CD4-positive, alpha-beta T cell treated with Interleukin-15 for 4 hours (primary cell): ENCODE data around the gene ALK.

Experiments used
- DNase-seq: peaks from one replicate; pipeline ENCODE4 v3.0.0-alpha.2; 2020; ENCODE audit warnings: low spot score

Gene ALK

DNA sequence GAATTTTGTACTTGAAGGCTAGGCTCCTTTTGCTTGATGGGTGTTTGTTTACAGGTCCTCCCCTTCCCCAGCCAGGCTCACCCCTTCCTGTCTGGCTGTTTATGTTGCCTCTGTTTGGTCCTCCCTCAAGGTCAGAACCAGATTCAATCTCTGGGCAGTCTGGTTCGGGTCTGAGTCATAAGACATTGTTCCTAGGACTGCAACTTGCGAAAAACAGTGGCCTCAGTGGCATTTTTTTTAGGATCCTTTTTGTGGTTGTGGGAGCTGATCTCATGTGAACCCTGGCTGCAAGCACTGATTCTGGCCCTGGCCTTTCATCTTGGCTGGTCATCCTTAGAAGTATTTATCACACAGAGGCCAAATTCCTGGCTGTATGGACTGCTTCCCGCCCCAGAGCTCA, 435.8 kb downstream of the ALK start:
- DNase-seq, result no peak

DNA sequence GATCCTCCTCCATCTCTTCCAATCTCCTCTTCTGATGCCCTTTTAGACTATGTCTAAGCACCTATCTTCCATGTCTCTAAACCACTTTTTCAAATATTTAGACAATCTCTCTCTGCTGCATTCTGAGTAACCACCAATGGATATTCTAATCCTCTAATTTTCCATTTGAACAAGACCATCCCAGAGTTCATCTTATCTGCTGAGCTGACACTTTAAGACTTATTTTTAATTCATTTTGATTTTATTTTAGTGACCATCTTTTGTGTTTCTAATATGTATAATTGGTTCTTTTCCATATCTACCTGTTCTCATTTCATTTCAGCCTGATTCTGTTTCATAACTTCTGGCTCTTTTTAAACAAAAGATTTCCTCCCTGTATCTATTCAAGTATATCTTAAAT, 436.3 kb downstream of the ALK start:
- no peak for DNase-seq

DNA sequence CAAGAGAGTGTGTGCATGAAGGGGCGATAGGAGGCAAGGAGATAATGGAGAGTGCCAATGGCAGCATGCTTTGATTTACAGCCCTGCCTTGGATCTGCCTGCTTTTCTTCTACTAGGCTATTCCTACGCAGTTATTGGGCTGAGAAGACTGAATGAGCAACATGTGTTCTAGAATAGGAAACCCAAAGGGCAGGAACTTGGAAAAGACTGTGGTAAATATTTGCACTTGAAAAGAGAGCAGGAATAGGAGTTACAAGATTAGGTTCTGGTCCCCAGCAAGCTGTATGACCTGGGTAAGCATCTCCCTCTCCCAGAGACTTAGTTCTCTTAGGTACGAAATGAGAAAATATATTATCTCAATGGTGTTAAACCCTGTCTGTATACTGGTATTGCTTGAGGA, 438.5 kb downstream of the ALK start:
- no peak for DNase-seq

DNA sequence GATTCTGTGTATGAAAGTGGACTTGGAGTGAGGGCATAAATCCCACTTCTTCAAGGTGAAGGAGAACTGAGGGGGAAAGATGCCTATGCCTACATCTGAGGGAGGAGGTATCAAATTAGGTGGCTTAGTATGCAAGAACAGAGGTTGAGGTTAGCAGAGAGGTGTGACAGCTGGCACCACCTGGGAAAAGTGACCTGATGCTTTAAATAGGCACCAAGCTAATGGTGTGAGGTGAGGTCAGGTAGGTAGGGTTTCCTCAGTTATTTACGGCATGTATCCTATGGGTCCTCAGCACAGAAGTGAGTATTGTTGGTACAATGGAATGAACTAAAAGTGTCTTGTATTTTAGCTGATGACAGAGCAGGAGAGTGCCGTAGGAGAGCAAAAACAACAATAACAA, 439.0 kb downstream of the ALK start:
- no peak for DNase-seq

DNA sequence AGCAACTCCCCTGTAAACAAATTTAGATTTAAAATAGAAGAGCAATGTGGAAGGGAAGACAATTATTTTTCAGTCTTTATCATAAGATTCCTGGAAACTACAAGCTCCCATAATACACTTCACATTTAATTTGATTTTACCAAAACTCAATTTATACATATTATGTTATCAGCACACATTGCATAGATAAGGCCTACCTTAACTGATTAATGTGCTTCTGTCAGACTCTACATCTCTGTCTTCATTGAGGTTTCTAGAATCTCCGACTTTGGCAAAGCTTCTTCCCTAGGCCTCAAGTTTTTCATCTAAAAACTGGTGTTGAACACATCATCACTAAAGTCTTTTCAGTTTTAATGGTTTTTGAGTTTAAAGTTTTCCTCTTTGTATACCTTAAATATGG, 440.1 kb downstream of the ALK start:
- DNase-seq, result no peak

DNA sequence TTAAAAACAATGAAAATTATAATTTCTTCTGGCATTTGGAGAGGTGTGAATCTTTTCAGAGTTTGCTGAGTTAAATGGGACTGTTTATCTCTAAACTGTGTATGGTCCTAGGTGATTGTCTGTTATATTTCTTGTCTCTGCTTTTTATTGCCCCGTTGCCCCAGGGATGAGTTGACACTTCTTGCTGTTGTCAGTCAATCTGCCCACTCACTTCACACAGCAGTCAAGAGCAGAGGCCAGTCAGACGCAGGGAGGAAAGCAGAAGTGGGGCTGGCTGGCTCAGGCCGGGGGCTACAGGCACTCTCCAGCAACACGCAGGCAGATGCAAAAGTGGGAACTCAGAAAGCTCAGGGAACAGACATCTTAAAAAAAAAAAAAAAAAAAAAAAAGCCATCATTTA, 441.0 kb downstream of the ALK start:
- DNase-seq, result no peak

DNA sequence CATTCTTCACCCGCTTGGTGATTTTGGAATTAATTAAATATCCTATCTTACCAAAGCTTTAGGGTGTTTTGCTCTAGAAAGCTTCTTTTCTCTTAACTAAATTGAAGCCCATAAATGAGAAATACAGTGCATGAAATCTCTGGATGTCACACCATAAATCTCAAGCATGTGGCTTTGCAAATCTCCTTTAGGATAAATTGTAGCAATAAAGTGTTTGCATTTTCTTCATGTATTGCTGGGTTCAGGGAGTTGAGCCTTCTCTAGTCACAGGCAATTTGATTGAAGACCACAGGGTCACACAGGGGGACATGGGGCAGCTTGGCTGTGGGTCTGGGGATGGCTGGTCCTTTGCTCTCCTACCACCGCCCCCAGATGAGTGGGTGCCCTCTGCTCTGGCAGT, 442.0 kb downstream of the ALK start:
- DNase-seq, result no peak

DNA sequence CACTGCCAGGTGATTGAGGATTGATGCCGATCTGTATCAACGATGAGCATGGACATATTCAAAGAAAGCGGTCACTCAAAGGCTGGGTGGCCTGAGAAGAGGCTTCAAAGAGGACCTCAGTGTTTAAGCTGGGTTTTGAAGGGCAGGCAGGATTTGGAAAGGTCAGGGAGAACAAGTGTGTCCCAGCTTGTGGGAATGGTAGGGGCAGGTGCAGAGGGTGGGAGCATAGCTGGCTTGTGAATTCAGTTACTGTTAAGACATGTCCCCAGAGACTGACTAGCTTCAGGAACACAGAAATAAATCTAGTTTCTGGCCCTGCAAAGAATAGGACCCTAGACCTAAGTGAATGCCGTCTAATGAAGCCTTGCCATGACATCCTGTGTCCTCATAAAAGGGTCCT, 442.7 kb downstream of the ALK start:
- no peak for DNase-seq

DNA sequence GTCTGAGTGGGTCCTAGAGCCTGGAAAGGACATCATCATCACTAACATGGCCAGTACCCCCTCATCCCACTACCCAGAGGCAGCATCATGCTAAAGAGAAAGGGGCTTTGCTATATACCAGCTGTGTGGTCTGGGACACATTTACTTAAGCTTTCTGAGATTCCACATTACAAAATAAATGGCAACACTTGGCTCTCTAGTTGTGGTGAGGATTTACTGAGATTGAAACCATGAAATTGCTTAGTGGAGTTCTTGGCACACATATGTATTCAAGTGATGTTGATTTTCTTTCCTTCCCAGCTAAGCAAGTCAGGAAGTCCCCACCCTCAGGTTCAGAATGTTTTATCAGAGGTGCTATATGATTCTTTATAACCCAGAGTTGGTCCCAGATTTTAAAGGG, 444.2 kb downstream of the ALK start:
- no peak for DNase-seq

DNA sequence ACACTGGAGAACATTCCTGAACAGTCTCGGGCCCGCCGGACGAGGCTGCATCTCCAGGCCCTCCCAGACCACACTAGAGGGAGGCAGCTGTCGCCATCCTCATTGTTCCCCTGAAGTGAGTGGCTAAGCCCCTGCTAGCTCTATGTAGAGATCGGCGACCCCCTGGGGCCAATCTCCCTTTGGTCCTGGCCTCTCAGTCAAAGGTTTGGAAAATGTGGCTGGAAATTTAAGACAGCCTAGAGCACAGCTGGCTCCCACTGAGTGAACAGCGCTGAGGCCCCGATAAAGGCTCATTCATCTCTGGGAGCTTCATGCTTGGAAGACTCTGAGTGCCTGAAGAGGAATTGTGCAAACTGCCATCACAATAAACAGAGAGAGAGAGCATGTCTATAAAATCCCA, 445.9 kb downstream of the ALK start:
- DNase-seq, result no peak

DNA sequence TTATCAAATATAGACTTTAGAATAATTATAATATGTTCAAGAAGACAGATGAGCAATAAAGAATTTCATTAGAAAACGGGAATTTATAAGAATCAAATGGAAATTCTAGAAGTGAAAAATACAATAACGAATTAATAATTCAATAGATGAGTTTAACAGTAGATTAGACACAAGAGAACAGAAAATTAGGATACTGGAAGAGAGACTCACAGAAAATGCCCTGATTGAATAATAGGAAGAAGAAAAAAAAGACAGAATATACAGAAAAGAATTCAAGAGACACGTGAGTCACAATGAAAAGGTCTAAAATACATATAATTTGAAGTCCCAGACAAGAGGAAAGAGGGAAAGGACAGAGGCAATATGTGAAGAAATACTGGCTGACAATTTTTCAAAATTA, 451.4 kb downstream of the ALK start:
- DNase-seq, result no peak

DNA sequence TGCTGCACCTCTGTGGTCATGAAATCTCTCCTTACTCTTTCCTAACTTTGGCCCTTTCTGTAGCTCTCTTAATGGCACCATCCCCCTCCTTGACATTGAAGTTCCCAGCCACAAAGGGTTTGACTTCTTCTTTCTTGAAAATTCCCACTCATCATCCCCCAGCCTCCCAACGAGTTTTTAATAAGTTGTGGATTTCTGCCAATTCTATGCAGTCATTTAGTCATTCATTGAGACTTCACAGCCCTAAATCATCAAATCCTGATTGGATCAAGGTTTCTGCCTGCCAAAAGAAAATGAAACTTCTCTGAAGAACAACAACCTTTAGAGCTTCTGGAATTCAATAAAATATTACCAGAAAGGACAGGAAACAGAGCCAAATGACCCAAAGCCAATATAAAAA, 451.9 kb downstream of the ALK start:
- DNase-seq, result no peak

DNA sequence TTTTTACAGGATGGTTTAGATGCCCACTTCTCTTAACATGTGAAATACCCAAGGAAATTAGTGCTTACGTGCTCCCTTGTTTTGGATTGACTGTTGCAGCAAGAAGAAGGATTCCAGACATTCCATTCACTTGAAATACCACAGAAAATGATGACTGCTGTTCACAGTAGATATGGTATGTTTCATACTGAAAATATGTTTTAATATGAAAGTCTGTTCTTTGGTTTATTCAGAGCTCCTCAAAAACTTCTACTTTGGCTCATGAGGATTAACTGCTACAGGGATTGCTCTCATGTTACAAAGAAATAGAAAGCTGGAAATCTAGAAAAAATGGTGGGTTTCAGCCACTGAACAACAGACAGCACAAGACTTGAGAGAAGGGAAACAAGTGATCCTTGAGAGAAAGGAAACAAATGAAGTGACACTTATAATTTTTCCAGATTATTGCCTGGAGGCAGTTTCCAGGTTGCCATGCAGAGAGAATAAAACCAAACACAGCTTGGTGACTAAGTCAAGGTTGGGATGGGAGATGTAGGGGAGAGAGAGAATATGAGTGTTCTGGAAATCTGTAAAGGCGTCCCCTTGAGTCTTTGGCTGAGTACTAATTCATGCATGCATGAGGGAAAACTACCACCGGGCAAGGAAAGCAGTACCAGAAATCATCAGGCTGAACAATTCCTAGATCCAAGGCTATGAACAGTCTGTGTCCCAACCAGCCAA, 458.0 kb downstream of the ALK start:
- DNase-seq, result no peak

DNA sequence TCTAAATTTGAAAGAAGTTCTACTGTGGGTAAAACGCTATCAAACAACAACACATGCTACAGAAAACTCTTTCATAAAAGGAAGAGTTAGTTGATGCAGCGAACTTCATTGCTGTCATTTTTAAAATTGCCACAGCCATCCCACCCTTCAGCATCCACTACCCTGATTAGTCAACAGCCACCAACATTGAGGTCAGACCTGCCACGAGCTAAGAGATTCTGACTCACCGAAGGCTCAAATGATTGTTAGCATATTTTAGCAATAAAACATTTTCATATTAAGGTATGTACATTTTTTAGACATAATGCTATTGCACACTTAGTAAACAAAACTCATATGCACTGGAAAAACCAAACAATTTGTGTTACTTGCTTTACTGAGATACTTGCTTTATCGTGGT, 459.1 kb downstream of the ALK start:
- DNase-seq, result no peak

DNA sequence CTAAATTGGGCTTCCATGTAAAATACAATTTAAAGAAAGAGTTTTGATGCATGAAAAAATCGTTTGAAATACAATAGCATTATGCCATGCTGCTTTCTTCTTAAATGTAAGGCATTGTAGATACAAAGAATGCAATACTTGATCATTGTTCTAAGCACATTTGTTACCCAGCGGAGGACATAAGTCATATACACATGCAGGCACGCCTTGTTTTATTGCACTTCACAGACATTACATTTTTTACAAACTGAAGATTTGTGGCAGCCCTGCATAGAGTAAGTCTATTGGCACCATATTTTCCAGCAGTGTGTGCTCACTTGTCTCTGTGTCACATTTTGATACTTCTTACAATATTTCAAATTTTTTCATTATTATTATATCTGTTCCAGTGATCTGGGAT, 461.2 kb downstream of the ALK start:
- DNase-seq, result no peak

DNA sequence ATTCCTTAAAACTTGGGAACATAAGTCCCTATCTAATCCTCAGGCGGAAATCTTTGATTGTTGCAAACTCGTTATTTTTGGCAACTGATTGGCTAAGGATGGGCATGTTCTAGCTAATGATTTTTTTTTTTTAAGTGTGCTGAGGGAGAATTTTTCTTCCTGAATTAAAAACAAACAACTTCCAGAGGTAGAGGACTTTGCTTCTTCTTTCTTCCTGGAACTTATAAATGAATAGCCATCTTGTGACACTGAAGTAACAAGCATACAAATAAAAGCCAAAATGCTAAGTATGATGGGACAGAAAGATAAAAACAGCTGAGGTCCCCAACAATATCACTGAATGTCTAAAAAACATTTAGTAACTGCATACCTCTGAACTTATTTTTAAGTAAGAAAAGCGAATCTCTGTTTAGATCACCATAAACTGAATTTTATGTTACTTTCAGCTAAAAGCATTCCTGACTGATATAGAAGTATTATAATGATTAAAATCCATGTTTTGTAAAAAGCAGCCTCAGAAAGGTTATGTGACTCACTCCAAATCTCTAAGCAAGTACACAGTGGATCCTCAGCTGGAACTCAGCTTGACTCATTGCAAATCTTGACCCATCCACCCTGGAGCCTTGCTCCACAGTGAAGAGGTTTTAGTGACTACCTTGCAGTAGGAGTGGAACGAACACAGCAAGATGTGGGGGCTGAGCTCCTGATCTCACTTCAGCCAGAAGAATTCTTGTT, 461.8 kb downstream of the ALK start:
- no peak for DNase-seq

DNA sequence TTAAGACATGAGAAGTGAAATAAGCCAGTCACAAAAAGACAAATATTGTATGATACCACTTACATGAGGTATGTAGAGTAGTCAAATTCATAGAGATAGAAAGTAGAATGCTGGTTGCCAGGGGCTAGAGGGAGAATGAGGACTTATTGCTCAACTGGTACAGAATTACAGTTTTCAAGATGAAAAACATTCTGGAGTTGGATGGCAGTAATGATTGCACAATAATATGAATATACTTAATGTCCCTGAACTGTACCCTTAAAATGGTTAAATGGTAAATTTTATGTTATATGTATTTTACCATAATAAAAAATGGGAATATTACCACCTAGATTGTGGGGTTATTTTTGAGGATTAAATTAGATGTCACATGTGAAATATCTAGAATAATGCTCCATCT, 465.0 kb downstream of the ALK start:
- DNase-seq, result no peak

DNA sequence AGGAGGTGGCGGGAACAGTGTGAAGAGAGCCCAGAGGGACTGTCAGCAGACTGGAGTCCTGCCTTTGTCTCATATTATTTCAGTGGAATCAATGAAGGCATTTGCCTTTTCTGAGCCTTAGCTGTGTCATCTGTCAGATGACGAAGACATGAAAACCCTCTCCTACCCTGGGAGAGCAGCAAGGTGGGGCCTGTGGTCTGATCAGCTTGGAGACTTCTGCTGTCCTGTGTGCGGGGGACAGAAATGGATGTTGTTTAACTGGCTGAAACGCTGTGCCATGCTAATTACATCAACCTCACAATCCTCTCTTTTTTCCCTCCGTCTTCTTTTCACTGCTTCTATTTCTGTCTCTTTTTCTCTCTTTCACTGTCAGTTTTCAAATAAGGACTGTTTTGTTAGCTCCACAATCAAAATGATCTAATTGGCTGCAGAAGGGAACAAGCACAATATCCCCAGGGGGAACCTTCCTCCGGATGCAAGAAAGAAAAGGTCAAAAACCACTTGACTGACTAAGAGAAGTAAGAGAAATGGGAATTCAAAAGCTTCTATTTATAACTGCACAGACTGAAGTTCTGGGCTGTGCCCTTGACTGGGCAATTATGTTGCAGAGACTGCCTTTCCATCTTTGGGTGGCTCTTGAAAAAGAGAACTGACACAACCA, 466.1 kb downstream of the ALK start:
- DNase-seq, result no peak

DNA sequence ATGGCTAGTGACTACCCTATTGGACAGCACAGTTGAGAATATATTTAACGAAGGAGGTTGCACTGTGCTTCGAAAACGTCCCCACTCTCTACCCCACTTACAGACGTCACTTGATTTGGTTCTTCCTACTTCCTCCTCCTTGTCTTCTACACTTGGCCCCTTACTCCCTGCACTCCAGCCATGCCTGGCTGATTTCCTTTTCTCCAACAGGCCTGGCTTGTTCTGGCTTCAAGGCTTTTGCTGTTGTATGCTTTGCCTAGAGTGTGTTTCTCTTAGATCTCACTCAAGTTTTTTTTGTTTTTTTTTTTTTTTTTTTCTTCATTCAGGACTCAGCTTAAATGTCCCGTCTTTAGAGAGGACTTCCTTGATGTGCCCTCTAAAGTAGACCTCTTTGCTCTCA, 469.4 kb downstream of the ALK start:
- no peak for DNase-seq

DNA sequence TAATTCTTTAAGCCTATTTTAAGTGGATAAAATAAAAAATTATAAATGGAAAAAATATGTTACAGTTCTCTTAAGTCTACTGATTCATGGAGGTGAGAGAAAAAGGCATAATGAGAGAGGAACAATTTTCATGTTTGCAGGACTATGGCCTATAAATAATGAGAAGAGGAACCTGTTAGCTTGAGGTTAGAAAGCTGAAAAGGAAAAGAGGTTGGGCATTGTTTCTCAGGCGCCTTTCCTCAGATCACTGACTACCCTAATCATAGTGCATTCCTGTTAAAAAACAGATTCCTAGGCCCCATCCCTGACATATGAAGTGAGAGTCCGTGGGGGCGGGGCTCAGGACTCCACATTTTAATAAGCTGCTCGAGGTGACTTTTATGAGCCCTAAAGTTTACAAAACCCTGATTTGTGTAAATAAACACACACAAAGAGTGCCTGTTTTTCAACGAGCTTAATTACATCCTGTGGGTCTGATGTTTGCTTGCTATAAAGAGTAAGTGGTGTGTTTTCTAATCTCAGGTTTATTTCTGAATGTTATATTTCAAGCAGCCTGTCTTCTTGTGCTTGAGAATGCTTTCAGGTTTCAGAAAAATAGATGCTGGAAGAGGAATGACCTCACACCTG, 470.7 kb downstream of the ALK start:
- no peak for DNase-seq

DNA sequence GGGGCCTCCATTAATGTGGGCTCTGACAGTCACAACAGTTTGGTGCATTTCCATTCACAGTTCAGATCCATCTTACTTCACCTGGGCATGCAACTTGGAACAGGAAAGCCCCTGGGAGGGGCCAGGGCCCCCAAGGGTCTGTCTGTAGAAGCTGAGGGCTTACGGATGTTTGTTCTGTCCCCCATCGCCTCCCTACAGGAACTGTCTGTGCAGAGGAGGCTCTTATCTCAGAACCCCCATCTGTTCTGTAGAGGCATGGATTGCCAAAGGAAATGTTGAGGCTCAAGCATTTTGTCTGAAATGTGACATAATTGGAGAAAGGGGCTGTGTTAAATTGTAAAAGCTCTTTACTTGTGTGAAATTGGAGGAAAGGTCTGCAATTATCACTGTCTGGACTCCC, 471.9 kb downstream of the ALK start:
- no peak for DNase-seq

DNA sequence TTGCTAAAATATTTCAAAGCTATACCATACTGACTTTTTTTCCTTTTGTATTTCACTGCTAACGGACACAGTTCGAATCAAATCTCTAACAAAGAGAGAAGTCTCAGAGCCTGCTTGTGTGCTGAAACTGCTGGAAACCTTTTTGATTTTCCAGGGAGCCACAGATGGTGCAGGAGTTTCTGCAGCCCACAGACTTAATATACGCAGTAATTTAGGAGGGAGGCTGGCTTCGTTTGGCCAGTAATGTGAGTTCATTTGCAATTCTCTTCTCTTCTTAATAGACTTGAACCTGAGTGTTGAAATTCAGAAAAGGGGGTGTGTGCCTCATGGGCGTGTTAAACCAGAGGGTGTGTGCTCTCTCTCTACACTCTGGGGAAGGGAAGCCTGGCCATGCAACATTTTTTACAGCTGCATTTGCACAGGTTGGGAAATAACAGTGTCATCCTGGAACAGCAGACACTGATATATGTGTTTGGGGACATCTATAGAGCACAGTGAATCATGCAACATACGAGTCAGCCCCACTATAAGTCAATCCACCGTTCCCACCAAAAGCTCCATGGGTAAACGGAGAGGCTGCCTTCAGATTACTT, 473.2 kb downstream of the ALK start:
- no peak for DNase-seq

DNA sequence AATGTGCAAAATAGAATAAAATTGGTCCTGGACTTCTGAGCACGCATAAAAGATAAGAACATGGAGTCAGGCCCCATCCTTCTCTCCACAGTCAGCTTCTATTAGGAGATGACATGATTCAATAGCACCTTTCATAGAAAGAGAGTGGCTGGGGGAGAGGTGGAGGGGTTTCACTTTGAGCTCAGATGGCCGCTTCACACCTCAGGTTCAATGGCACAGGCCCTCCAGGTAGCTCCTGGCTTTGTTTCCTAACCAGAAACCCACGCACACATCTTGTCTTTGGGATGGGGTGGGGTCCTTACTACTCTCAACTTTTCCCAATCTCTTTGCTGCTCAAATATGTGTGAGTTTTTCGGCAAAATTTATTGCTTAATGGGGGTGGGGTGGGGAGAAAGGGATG, 473.9 kb downstream of the ALK start:
- DNase-seq, result no peak
